B cell (primary cell): Measurements from ENCODE around the gene STC2. TPM values are rescaled to one million over a fixed set of nuclear protein-coding genes. Genes with fewer than 3 reads are reported as not detected.
A peak's percentile ranks its signal among the peaks of the same experiment; 100 is the strongest.

ENCODE experiments used
- ATAC-seq: fragments of 200-7000 bp; cut with Tn5 transposase; one replicate; pipeline ENCODE4 v1.10.0; 2021; ENCODE audit warnings: low read depth, mild to moderate bottlenecking, moderate number of reproducible peaks, moderate library complexity
- CTCF ChIA-PET: fragments of 350-600 bp; sonication (Branson Sonifier 250); formaldehyde crosslinking; loops from one replicate; lab custom pipeline; 2021; ENCODE audit warnings: antibody characterized with exemption, inconsistent platforms; lab: Charles Lee
- POLR2A ChIA-PET: fragments of 350-600 bp; sonication (Branson Sonifier 250); formaldehyde crosslinking; loops from one replicate; lab custom pipeline; 2021; ENCODE audit warnings: antibody characterized with exemption; lab: Charles Lee
- DNase-seq: peaks from one replicate; pipeline ENCODE4 v3.0.0; 2013
- H2AFZ ChIP-seq: 2 replicates; pipeline ENCODE4 v1.6.1; 2012; ENCODE audit warnings: mild to moderate bottlenecking, low read depth, low read length; ENCODE audit not compliant: insufficient read depth, poor library complexity, severe bottlenecking
- H3K27ac ChIP-seq, 2 donors: 1 replicate in 1 of 2; 2 replicates in 1 of 2; pipeline ENCODE4 v1.5.1; 2012 to 2013; ENCODE audit warnings: low read length in 2 of 2, mild to moderate bottlenecking in 2 of 2, moderate library complexity in 1 of 2
- H3K27me3 ChIP-seq, 4 experiments: fragments of 200-600 bp in 1 of 4; sonication (generic) in 1 of 4; replicated peaks in 1 of 4; 1 replicate in 2 of 4; 2 replicates in 2 of 4; pipeline versions ENCODE4 v1.6.1 to v1.7.0; 2013 to 2016; ENCODE audit warnings: low read length in 3 of 4, mild to moderate bottlenecking in 2 of 4, mixed read lengths in 1 of 4, moderate library complexity in 1 of 4; ENCODE audit not compliant: insufficient read depth in 4 of 4, control insufficient read depth in 3 of 4; ENCODE audit errors: control extremely low read depth in 1 of 4
- H3K36me3 ChIP-seq, 2 experiments: replicated peaks in 1 of 2; 1 replicate in 1 of 2; 2 replicates in 1 of 2; pipeline versions ENCODE4 v1.6.1 to v1.7.1; 2013; ENCODE audit warnings: low read length in 1 of 2; ENCODE audit not compliant: insufficient read depth in 2 of 2, control insufficient read depth in 1 of 2; ENCODE audit errors: control extremely low read depth in 1 of 2, extremely low read depth in 1 of 2
- H3K4me1 ChIP-seq, 2 donors: fragments of 200-600 bp in 1 of 2; sonication (generic) in 1 of 2; 1 replicate in 1 of 2; 2 replicates in 1 of 2; pipeline versions ENCODE4 v1.5.1 to v1.6.1; 2013 to 2017; ENCODE audit warnings: low read length in 2 of 2; ENCODE audit not compliant: control insufficient read depth in 2 of 2, insufficient read depth in 2 of 2
- H3K4me2 ChIP-seq: replicated peaks from 2 replicates; pipeline ENCODE3; 2012; ENCODE audit warnings: mild to moderate bottlenecking, low read depth, low read length; ENCODE audit not compliant: poor library complexity, severe bottlenecking
- H3K4me3 ChIP-seq, 5 experiments: fragments of 200-600 bp in 1 of 5; sonication (generic) in 1 of 5; 1 replicate in 3 of 5; 2 replicates in 2 of 5; pipeline versions ENCODE4 v1.5.1 to v1.7.0; 2011 to 2016; ENCODE audit warnings: low read length in 4 of 5, mild to moderate bottlenecking in 4 of 5, low read depth in 2 of 5, control low read depth in 1 of 5, moderate library complexity in 1 of 5; ENCODE audit not compliant: insufficient read depth in 1 of 5; ENCODE audit errors: control extremely low read depth in 1 of 5, extremely low read depth in 1 of 5
- H3K79me2 ChIP-seq: fragments of 200-600 bp; sonication (generic); one replicate; pipeline ENCODE4 v1.6.0; 2016; ENCODE audit warnings: low read length; ENCODE audit not compliant: control insufficient read depth, insufficient read depth
- H3K9ac ChIP-seq: fragments of 200-600 bp; sonication (generic); 2 replicates; pipeline ENCODE4 v1.6.1; 2017; ENCODE audit warnings: mild to moderate bottlenecking, low read length, moderate library complexity
- H3K9me3 ChIP-seq, 3 donors: one replicate each; pipeline versions ENCODE4 v1.6.1 to v1.7.1; 2013; ENCODE audit warnings: low read length in 2 of 3; ENCODE audit not compliant: control insufficient read depth in 2 of 3, insufficient read depth in 1 of 3; ENCODE audit errors: control extremely low read depth in 1 of 3
- H4K20me1 ChIP-seq: 2 replicates; pipeline ENCODE4 v1.6.0; 2012; ENCODE audit warnings: mild to moderate bottlenecking, low read length; ENCODE audit not compliant: insufficient read depth, control insufficient read depth, poor library complexity, severe bottlenecking
- H3K27ac Mint-ChIP-seq: one replicate; pipeline ENCODE4 v1.8.0; 2021; ENCODE audit warnings: mixed read lengths
- H3K27me3 Mint-ChIP-seq: one replicate; pipeline ENCODE4 v1.8.0; 2021; ENCODE audit warnings: mixed read lengths
- H3K4me1 Mint-ChIP-seq: one replicate; pipeline ENCODE4 v1.8.0; 2021; ENCODE audit warnings: mixed read lengths
- H3K4me3 Mint-ChIP-seq: one replicate; pipeline ENCODE4 v1.8.0; 2021; ENCODE audit warnings: mixed read lengths
- H3K9me3 Mint-ChIP-seq: one replicate; pipeline ENCODE4 v1.8.0; 2022; ENCODE audit warnings: mixed read lengths; ENCODE audit not compliant: insufficient read depth
- EZH2 ChIP-seq: IDR thresholded peaks from 2 replicates; pipeline ENCODE4 v1.6.1; 2012; ENCODE audit warnings: borderline replicate concordance, low read depth, mild to moderate bottlenecking, moderate library complexity, low read length; ENCODE audit not compliant: insufficient read depth, poor library complexity, severe bottlenecking
- WGBS: methylation state at CpG from one replicate; pipeline ENCODE4 v1.1.5; 2013; ENCODE audit warnings: missing lambda C conversion rate; ENCODE audit not compliant: insufficient coverage; 5-methylcytosine and 5-hydroxymethylcytosine counted together
- intact Hi-C: fragments of 100-400 bp; cut with micrococcal nuclease; formaldehyde crosslinking; loops from one replicate; pipeline ENCODE4 v1.10.0; 2022
- polyA plus RNA-seq: library from polyadenylated mRNA; depleted of rRNA; stranded (reverse); fragments of >200 nt; gene quantifications from 2 replicates; pipeline ENCODE4 v1.2.3, GENCODE V29; 2012
- total RNA-seq, 2 donors: library from RNA; stranded (reverse); fragments of 120-200 nt in 1 of 2; gene quantifications; 1 replicate in 1 of 2; 2 replicates in 1 of 2; pipeline versions ENCODE4 v1.2.3 to v1.2.4, GENCODE V29; 2013 to 2022
- TF ChIP-seq, protein P1 (sequence below): fragments of 200-600 bp; IDR thresholded peaks from one replicate; pipeline ENCODE4 v1.8.0; 2022; ENCODE audit warnings: antibody characterized with exemption, mild to moderate bottlenecking

Gene STC2
- total and polyA plus RNA-seq, 2 donors (not counting 1 experiment from before 2014, with no cell fraction given) = not detected

DNA sequence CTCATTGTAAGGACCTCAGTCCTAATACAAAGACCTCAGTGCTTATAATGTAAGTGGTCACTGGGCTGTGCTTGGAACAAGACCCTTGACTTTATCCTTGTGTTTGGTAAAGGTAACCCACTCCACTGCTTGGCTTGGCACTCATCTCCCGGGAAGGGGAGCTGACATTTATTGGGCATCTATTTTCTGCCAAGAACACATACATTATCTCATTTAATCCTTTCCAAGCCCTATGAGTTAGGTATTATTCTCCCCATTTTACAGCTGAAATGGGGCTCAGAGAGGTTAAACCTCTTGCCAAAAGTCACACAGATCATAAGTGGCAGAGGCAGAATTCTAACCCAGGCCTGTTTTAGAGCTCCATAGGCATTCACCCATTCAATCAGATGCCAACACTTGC, 32.4 kb downstream of the STC2 start:
- Histone ChIP-seq H3K4me3 (no peak overlapping the region), H3K9me3 (peaks cover 0 to 3% (median 0%) of the 10 kb centered on the region in 3 donors), H3K36me3 (no peaks in the 10 kb centered on the region), H3K4me1 (peaks cover 11 to 12% of the 10 kb centered on the region in 2 donors), H3K9ac (no peak overlapping the region), H3K27ac (no peak overlapping the region), H3K27me3 (peaks cover 0 to 19% (median 12%) of the 10 kb centered on the region in 4 experiments), H3K4me2 (no peak overlapping the region), H3K79me2 (no peaks in the 10 kb centered on the region), H2AFZ (no peak overlapping the region), H4K20me1 (no peaks in the 10 kb centered on the region)
- Mint-ChIP-seq H3K9me3 (no peaks in the 10 kb centered on the region), H3K4me3 (no peak overlapping the region), H3K27me3 (peaks cover 37% of the 10 kb centered on the region), H3K4me1 (peaks cover 10% of the 10 kb centered on the region), H3K27ac (no peak overlapping the region)
- TF ChIP-seq, protein P1, sequence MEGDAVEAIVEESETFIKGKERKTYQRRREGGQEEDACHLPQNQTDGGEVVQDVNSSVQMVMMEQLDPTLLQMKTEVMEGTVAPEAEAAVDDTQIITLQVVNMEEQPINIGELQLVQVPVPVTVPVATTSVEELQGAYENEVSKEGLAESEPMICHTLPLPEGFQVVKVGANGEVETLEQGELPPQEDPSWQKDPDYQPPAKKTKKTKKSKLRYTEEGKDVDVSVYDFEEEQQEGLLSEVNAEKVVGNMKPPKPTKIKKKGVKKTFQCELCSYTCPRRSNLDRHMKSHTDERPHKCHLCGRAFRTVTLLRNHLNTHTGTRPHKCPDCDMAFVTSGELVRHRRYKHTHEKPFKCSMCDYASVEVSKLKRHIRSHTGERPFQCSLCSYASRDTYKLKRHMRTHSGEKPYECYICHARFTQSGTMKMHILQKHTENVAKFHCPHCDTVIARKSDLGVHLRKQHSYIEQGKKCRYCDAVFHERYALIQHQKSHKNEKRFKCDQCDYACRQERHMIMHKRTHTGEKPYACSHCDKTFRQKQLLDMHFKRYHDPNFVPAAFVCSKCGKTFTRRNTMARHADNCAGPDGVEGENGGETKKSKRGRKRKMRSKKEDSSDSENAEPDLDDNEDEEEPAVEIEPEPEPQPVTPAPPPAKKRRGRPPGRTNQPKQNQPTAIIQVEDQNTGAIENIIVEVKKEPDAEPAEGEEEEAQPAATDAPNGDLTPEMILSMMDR = no peak
- TF ChIP-seq EZH2 = no peak
- ChIA-PET CTCF (interaction anchor here (0.6 to 5.9 kb wide), 4 partner anchors 317 to 1640 kb away, joined by 3 to 26 read pairs (median 6); no protein-coding TSS in a partner anchor), POLR2A (no interaction called here)
- DNase-seq (no peak), ATAC-seq (no peak)
- no CpG with 5 or more reads among the region's 1 CpG for WGBS
- intact Hi-C loops = no loop called here

DNA sequence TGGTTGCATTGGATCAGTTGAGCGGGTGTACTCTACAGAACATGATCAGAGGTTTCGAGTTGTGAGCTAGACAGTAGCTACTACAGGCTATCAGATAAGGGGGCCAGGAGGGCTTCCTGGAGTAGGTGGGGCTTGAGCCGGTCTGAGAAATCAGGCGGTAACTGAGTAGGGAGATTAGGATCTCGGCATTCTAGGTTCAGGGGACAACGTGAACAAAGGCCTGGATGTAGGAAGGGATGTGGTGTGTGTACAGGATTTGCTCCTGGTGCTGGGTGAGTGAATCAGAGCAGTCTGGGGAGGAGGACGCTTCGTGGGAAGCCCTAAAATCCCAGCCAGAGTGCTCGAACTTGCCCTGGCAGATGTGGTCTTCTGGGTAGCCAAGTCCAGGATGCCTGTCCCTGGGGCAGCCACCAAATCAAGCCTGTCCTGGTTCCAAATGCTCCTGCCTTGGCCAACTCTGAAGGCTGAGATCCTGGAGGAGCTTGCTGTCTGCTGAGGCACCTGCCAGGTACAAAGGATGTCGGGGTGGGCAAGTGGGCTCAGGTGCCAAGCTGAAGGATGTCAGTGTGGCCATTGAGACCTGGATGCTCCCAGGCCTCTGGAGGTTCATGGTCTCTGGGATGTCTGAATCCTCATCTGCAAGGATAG, 33.4 kb downstream of the STC2 start:
- WGBS = 29% methylated on average over 10 of the region's 10 CpGs
- peaks cover 46% of the 10 kb centered on the region for H3K27me3 Mint-ChIP-seq
- CTCF ChIA-PET = interaction anchor here (1.0 to 5.9 kb wide), 11 partner anchors 9 to 1643 kb away, joined by 3 to 26 read pairs (median 6); no protein-coding TSS in a partner anchor
- Histone ChIP-seq H3K4me2 (no peak overlapping the region), H3K79me2 (no peaks in the 10 kb centered on the region), H3K36me3 (no peaks in the 10 kb centered on the region), H3K27ac (no peak overlapping the region), H3K27me3 (peaks cover 0 to 28% (median 13%) of the 10 kb centered on the region in 4 experiments), H2AFZ (peak overlapping the region; percentile 58), H3K4me3 (no peak overlapping the region), H3K9ac (no peak overlapping the region), H3K4me1 (peaks cover 11 to 12% of the 10 kb centered on the region in 2 donors), H3K9me3 (peaks cover 0 to 3% (median 0%) of the 10 kb centered on the region in 3 donors), H4K20me1 (no peaks in the 10 kb centered on the region)
- H3K4me1 Mint-ChIP-seq = peaks cover 10% of the 10 kb centered on the region
- ATAC-seq (no peak), DNase-seq (no peak)
- no peak overlapping the region for H3K4me3 Mint-ChIP-seq
- POLR2A ChIA-PET = no interaction called here
- no peak overlapping the region for H3K27ac Mint-ChIP-seq
- intact Hi-C loops = loop anchor here (5.0 kb wide), 2 partner anchors 278 to 323 kb away; partner anchors contain the start of gene BOD1
- H3K9me3 Mint-ChIP-seq = no peaks in the 10 kb centered on the region
- no peak for TF ChIP-seq EZH2
- TF ChIP-seq, protein P1 = no peak
